Activated T-cell treated with anti-CD3 and anti-CD28 coated beads for 4 hours (primary cell): ENCODE data around the gene GUCY2D.
"Not testable (repeated sequence)": the region's sequence is repeated elsewhere in the genome, so short reads cannot be mapped to it uniquely, and the experiment has no call there.

Source experiments
- DNase-seq: peaks from one replicate; pipeline ENCODE4 v3.0.0-alpha.2; 2020

GUCY2D gene

GRCh38 chr17:8046929-8047768, 44.7 kb downstream of the GUCY2D start:
- DNase-seq = no peak

DNA sequence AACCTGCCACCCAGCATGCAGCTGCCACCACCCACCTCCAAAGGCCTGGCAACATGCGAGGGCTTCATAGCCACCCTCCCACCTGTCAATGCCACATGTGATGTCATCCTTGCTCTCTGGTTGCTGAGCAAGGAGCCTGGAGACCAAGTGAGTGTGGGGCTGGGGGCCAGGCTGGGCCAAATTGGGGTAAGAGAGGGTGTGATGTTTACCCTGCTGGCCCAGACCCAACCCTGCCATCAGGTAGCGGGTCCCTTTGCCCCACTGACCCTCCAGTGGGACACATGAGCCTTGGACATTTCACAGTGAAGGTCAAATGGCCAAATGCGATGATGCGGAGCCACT, 45.3 kb downstream of the GUCY2D start:
- DNase-seq = no peak

GRCh38 chr17:8048236-8048635, 45.8 kb downstream of the GUCY2D start:
- DNase-seq = no peak

DNA sequence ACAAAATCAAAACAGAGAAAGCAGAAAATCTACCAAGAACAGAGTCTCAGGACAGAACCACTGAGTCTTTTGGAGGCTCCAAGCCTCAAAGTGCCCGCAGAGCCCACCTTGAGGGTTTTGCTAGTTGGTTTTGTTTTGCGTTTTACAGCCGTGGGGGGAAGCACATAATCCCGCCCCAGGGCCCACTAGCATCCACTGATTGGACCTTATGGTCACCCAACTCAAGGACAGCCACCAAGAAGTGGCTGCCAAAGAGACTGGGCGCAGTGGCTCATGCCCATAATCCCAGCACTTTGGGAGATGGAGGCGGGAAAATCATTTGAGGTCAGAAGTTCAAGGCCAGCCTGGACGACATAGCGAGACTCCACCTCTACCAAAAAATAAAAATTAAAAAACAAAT, 46.3 kb downstream of the GUCY2D start:
- DNase-seq = no peak

GRCh38 chr17:8051831-8052230, 49.4 kb downstream of the GUCY2D start:
- DNase-seq = no peak

DNA sequence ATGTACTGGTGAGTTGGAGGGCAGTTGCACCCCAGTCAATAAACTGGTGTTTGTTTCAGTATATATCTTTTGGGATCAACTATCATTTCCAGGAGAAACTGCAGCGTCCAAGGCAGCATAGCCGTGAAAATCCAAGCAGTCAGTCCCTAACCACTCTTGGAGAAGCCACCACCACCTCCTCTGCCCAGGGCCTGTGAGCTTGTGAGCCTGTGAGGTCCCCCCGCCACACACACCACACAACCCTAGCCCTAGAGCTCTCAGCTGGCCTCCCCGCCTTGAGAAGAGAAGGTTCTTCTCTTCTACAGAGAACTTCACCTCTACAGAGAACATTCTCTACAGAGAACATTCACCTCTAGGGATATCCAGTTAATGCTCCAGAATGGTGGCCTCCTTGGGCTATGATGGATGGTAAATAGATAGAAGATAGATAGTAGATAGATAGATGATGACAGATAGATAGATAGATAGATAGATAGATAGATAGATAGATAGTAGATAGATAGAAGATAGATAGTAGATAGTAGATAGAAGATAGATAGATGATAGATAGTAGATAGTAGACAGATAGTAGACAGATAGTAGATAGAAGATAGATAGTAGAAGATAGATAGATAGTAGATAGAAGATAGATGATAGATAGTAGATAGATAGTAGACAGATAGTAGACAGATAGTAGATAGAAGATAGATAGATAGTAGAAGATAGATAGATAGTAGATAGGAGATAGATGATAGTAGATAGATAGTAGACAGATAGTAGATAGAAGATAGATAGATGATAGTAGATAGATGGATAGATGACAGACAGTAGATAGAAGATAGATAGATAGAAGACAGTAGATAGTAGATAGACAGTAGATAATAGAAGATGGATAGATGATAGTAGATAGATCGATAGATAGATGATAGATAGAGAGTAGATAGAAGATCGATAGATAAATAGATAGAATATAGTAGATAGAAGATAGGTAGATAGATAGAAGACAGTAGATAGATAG, 50.1 kb downstream of the GUCY2D start:
- DNase-seq = no peak

- no peak for DNase-seq
Observed at GRCh38 chr17:8053600-8053999, 51.2 kb downstream of the GUCY2D start.

DNA sequence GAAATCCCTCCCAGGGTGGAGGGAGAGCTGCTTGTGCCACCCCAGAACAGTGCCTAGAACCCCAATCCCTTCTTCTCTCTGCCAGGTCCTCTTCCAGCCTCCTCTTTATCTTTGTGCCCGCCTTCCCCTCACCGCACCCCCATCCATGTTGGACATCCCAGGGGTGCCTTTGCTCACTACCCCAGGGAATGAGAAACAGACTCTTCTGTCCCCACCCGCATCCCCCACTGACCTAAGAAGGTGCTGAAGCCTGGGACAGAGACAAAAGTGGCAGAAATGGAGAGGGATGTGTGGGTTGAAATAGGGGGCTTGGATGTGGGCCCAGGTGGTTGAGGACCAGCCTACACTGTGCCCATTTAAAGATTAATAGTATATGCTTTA, 53.4 kb downstream of the GUCY2D start:
- DNase-seq = no peak

DNA sequence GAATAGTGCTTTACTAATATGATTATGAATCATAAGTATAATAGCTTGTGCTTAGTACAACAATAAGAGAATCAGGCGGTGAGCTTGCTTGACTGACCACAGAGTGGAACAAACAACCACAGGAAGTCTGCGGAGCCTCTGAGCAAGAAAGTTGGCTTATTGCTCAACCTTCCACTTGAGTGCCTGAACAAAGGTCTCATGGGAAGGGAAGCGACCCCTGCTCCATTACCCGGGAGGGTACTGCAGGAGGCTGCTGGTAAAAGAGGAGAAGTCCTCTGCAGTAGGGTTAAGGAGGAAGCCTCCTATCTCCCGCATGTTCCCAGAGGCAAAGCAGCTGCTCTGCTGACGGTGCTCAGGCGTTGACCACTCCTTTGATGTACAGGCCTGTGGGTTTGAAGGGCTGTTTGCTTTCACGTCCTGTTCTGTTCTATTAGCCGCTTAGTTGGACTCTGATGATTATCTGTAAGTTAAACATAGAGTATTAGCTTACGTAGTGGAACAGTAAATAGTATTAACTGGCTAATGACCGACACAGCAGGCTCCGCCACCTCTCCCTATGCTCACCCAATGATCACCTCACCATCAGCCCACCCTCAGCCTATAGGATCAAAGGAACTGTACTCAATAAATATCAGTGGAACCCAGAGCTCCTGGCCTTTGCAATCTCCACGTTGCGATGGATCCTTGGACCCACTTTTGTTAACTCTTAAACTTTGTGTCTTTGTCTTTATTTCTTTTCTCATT, 54.0 kb downstream of the GUCY2D start:
- no peak for DNase-seq

DNA sequence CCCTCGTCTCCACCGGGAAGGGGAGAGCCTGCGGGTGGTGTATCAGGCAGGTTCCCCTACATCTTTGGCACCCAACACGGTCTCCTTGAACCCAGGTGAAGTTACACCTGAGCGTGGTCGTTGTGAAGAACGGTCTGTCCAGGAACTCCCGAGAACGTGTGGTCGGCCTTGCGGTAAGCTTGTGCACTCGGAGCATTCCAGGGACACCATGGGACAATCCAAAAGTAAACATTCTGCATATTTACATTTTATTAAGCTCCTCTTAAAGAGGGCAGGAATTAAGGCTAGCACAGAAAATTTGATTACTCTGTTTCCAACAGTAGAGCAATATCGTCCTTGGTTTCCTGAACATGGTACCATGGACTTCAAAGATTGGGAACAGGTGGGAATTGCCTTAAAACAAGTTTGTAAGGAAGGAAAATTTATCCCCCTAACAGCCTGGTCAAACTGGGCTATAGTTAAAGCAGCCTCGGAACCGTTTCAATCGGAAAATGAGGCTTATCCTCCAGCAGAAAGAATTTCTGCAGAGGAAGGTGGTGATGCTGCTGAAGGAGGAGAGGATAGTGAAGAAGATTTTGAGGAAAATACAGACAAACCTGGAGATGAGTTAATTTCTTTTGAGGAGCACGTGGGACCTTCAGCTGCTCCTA, 54.7 kb downstream of the GUCY2D start:
- no peak for DNase-seq

DNA sequence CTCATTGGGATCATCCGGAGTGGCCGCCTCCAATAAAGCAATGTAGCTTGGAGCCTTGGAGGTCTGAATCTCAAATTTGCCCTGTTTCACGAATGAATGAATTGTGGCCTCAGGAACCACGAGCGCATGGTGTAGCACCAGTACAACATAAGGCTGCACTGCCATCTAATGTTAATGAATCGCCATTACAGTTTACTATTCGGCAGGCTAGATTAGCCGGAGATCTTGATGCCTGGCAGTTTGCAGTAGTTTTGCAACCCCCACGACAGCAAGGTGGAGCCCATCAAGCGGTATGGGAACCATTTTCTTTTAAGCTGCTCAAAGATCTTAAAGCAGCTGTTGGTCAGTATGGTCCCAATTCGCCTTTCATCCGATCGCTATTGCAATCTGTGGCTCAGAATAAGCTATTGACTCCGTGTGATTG, 55.3 kb downstream of the GUCY2D start:
- peak; percentile 25 for DNase-seq

- DNase-seq = no peak
Observed at GRCh38 chr17:8059131-8059530, 56.7 kb downstream of the GUCY2D start.

- DNase-seq = peak; percentile 62
Observed at GRCh38 chr17:8060274-8060673, 57.9 kb downstream of the GUCY2D start.

DNA sequence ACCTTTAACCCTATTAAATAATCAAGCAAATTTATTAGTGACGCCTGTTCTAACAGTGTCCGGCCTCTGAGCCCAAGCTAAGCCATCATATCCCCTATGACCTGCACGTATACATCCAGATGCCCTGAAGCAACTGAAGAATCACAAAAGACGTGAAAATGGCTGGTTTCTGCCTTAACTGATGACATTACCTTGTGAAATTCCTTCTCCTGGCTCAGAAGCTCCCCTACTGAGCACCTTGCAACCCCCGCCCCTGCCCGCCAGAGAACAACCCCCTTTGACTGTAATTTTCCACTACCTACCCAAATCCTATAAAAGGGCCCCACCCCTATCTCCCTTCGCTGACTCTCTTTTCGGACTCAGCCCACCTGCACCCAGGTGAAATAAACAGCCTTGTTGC, 59.4 kb downstream of the GUCY2D start:
- not testable (repeated sequence) for DNase-seq

DNA sequence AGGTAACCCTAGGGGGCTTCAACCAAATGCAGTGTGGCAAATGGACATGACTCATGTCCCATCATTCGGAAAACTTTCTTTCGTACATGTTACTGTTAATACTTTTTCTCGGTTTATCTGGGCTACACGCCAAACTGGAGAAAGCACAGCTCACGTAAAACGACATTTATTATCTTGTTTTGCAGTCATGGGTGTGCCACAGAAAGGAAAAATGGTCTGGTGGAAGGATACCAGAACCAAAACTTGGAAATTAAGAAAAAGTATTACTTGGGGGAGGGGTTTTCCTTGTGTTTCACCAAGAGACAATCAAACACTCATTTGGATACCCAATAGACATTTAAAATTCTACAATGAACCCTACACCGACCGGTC, 60.0 kb downstream of the GUCY2D start:
- no peak for DNase-seq

GRCh38 chr17:8062807-8063483, 60.5 kb downstream of the GUCY2D start:
- no peak for DNase-seq

DNA sequence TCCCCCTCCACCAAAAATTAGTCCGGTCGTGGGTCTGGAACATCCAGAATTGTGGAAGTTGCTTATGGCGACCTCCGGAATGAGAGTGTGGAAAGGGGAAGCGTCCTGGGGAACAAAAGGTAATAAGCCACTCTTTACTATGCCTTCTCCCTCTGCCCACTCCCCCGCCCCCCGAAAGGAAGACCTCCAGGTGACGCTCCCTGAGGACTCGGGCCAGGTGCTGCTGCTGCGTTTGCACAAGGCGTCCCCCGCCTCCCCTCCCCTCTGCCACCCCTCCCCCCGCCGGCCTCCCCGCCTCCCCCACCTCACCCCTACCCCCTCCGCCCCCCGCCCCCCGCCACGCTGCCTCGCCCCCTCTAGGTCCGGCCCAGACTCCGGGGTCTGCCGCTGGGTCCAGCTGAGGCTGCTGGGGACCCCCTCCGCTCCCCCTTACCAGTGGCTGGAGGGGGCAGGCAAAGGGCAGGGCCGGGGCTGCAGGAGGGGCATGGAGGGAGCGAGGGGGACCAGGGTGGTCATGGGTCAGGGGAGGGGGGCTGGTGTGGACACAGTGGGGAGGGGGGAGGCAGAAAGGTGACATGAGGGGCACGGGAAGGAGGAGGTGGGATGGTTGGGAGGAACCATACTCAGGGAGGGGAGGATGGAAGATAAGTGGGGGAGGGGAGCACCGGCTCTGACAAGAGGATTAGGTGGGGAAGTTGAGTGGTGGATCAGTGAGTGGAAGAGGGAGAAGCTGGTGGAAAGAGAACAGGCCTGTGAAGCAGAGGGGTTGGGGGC, 61.5 kb downstream of the GUCY2D start:
- DNase-seq = no peak

DNA sequence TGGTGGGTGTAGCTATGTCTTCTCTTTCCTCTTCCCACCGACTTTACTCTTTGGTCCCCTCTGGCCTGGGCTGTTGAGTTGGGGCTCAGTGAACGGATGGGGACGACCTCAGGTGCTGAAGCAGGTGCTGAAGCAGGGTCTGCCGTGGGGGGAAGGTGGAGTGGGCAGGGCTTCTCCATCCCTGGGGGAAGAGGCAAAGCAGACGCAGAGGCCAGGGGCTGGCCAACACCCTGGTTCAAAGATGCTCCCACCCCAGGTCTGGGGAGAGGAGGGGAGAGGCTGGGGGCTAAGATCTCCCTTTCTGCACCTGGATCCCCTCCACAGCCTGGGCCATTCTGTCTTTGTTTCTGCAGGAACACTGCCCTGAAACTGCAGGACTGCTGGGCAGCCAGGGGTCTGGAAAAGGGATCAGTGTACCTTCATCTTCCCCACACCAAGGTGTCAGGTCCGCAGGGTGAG, 62.2 kb downstream of the GUCY2D start:
- no peak for DNase-seq

DNA sequence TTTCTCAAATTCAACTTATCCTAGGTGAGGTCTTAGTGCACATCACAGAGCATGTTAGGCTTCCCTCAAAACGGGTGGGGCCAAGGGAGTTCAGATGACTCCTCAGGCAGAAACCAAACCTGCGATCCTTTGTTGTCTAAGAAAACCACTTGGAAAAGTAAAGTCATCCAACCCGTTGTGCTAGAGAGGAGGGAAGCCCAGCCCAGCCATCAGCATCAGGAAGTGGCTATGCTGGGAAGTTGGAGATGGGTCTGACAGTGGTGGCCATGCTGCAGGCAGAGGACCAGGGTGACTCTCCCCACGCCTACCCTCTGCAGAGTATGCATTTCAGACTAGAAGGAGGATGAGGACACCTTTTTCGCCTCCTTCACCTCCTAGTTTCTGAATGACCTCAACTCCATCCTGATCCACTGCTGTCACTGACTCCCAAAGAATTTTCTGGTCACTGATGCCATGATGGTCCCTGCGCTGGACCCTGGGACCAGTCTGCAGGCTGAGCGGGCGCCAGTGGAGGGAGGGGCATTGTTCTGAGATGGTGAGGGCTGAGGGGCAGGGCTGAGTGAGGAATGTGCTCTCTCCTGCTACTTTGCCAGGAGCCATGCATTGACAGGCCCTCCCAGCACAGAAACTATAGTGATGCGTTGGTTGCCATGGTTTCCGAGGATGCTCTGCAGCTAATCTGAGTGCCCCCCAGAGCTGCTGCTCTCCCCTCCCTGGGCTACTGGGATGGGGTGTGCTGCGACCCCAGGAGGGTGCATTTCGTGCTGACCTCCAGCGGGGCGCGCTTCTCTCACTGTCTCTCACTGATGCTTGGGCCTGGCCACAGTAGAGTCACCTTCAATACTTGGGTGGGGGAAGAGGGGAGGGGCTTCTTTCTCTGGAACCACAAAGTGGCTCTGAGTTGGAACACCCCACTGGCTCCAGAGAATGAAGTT, 64.7 kb downstream of the GUCY2D start:
- DNase-seq = no peak

DNA sequence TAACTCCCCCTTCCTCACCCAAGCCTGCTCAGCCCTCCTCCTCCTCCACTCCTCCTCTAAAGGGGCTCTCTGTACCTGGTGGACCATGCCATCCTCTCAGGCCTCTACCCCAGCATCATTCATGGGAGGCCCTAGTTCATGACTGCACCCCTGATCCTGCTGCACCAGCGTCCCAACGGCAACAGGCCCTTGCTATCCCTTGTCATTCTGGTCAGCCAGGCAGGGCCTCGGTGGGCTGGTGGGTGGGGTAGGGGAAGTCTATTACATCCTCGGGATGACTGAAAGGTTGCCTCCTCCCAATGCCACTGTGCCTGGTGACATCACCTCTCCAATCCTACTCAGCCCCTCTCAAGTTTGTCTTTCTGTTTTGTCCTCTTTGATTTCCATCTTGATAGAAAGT, 65.4 kb downstream of the GUCY2D start:
- no peak for DNase-seq
